Hepatocyte (in vitro differentiated cells): ENCODE results near the gene PTPRN2. TPM values are rescaled to one million over a fixed set of nuclear protein-coding genes. Genes with fewer than 3 reads are reported as not detected.

Experiments
- DNase-seq: peaks from one replicate; pipeline ENCODE4 v3.0.0-alpha.2; 2016; ENCODE audit warnings: low spot score
- H2AFZ ChIP-seq: fragments of 200-600 bp; sonication (generic); 2 replicates; pipeline ENCODE4 v1.6.0; 2016; ENCODE audit warnings: antibody characterized with exemption, mild to moderate bottlenecking
- H3K27ac ChIP-seq: fragments of 200-600 bp; sonication (generic); 2 replicates; pipeline ENCODE4 v1.5.1; 2016; ENCODE audit warnings: mild to moderate bottlenecking
- H3K27me3 ChIP-seq: fragments of 200-600 bp; sonication (generic); 2 replicates; pipeline ENCODE4 v1.6.1; 2016
- H3K36me3 ChIP-seq: fragments of 200-600 bp; sonication (generic); replicated peaks from 2 replicates; pipeline ENCODE4 v1.5.1; 2016; ENCODE audit warnings: low read depth; ENCODE audit not compliant: insufficient read depth
- H3K4me1 ChIP-seq: fragments of 200-600 bp; sonication (generic); 2 replicates; pipeline ENCODE4 v1.5.1; 2016; ENCODE audit warnings: mild to moderate bottlenecking, moderate library complexity; ENCODE audit not compliant: insufficient read depth
- H3K4me2 ChIP-seq: fragments of 200-600 bp; sonication (generic); 2 replicates; pipeline ENCODE4 v1.6.0; 2016
- H3K4me3 ChIP-seq: fragments of 200-600 bp; sonication (generic); 2 replicates; pipeline ENCODE4 v1.5.1; 2016; ENCODE audit warnings: mild to moderate bottlenecking
- H3K79me2 ChIP-seq: fragments of 200-600 bp; sonication (generic); 2 replicates; pipeline ENCODE4 v1.6.0; 2017; ENCODE audit warnings: mild to moderate bottlenecking
- H3K9me2 ChIP-seq: fragments of 200-600 bp; sonication (generic); replicated peaks from 2 replicates; pipeline ENCODE4 v1.6.0; 2017; ENCODE audit warnings: mild to moderate bottlenecking; ENCODE audit not compliant: insufficient read depth
- H3K9me3 ChIP-seq: fragments of 200-600 bp; sonication (generic); 2 replicates; pipeline ENCODE4 v1.5.1; 2016; ENCODE audit warnings: low read depth, mild to moderate bottlenecking
- H4K20me1 ChIP-seq: fragments of 200-600 bp; sonication (generic); 2 replicates; pipeline ENCODE4 v1.6.0; 2016; ENCODE audit warnings: mild to moderate bottlenecking; ENCODE audit not compliant: insufficient read depth, poor library complexity, severe bottlenecking
- CTCF ChIP-seq: fragments of 200-600 bp; sonication (generic); IDR thresholded peaks from 2 replicates; pipeline ENCODE4 v1.5.1; 2016; ENCODE audit warnings: antibody characterized with exemption, mild to moderate bottlenecking; ENCODE audit not compliant: poor library complexity
- EZH2 ChIP-seq: fragments of 200-600 bp; sonication (generic); IDR thresholded peaks from 2 replicates; pipeline ENCODE4 v1.6.1; 2016; ENCODE audit warnings: antibody characterized with exemption, mild to moderate bottlenecking, borderline replicate concordance
- EZH2phosphoT487 ChIP-seq: fragments of 200-600 bp; sonication (generic); IDR thresholded peaks from one replicate; pipeline ENCODE4 v1.6.1; 2018; ENCODE audit warnings: antibody characterized with exemption, mild to moderate bottlenecking, low read depth, moderate library complexity; ENCODE audit not compliant: unreplicated experiment, severe bottlenecking
- WGBS: methylation state at CpG from one replicate; pipeline ENCODE4 v1.1.6; 2016; ENCODE audit warnings: low lambda C conversion rate; ENCODE audit errors: missing lambda C conversion rate; 5-methylcytosine and 5-hydroxymethylcytosine counted together
- polyA plus RNA-seq: library from polyadenylated mRNA; unstranded; fragments of >200 nt; fragmentation: Nextera tagmentation; extraction: Ambion mirVana; gene quantifications from 2 replicates; pipeline ENCODE4 v1.2.1, GENCODE V29; 2016
- total RNA-seq: library from RNA; depleted of rRNA; stranded (reverse); fragments of >200 nt; gene quantifications from 2 replicates; pipeline ENCODE4 v1.2.3, GENCODE V29; 2014

The PTPRN2 gene
- total and polyA plus RNA-seq, 2 experiments from 2014 or later: 2.1 to 3.3 TPM

- TF ChIP-seq EZH2 (no peak), EZH2phosphoT487 (no peak), CTCF (no peak)
- no peaks in the 10 kb centered on the region for H3K27me3 ChIP-seq
- no peak overlapping the region for H3K4me2 ChIP-seq
- H3K27ac ChIP-seq: no peak overlapping the region
- DNase-seq: no peak
- H4K20me1 ChIP-seq: no peaks in the 10 kb centered on the region
- no peaks in the 10 kb centered on the region for H3K9me2 ChIP-seq
- H3K4me3 ChIP-seq: no peak overlapping the region
- H3K36me3 ChIP-seq: no peaks in the 10 kb centered on the region
- H3K4me1 ChIP-seq: no peaks in the 10 kb centered on the region
- no peaks in the 10 kb centered on the region for H3K9me3 ChIP-seq
- no peak overlapping the region for H2AFZ ChIP-seq
- no peaks in the 10 kb centered on the region for H3K79me2 ChIP-seq
- WGBS: 77% methylated on average over 15 of the region's 15 CpGs
Observed at GRCh38 chr7:157581740-157582139, 1005.9 kb downstream of the PTPRN2 start.

- Histone ChIP-seq H2AFZ (no peak overlapping the region), H3K79me2 (no peaks in the 10 kb centered on the region), H3K36me3 (no peaks in the 10 kb centered on the region), H3K4me3 (no peak overlapping the region), H3K9me2 (no peaks in the 10 kb centered on the region), H3K9me3 (no peaks in the 10 kb centered on the region), H3K27me3 (no peaks in the 10 kb centered on the region), H3K4me1 (no peaks in the 10 kb centered on the region), H4K20me1 (no peaks in the 10 kb centered on the region), H3K4me2 (no peak overlapping the region), H3K27ac (no peak overlapping the region)
- TF ChIP-seq EZH2phosphoT487 (no peak), EZH2 (no peak), CTCF (no peak)
- no peak for DNase-seq
- 72% methylated on average over 7 of the region's 10 CpGs for WGBS
Observed at GRCh38 chr7:157580324-157580723, 1007.3 kb downstream of the PTPRN2 start.

- 80% methylated on average over 16 of the region's 16 CpGs for WGBS
- no peaks in the 10 kb centered on the region for H3K79me2 ChIP-seq
- H3K4me2 ChIP-seq: no peak overlapping the region
- H3K4me3 ChIP-seq: no peak overlapping the region
- H3K9me2 ChIP-seq: no peaks in the 10 kb centered on the region
- no peak overlapping the region for H3K27ac ChIP-seq
- H3K36me3 ChIP-seq: no peaks in the 10 kb centered on the region
- no peak overlapping the region for H2AFZ ChIP-seq
- no peaks in the 10 kb centered on the region for H3K4me1 ChIP-seq
- DNase-seq: no peak
- TF ChIP-seq EZH2phosphoT487 (no peak), CTCF (no peak), EZH2 (no peak)
- H3K27me3 ChIP-seq: no peaks in the 10 kb centered on the region
- no peaks in the 10 kb centered on the region for H3K9me3 ChIP-seq
- no peaks in the 10 kb centered on the region for H4K20me1 ChIP-seq
Observed at GRCh38 chr7:157579425-157579824, 1008.2 kb downstream of the PTPRN2 start.
